Heart left ventricle (tissue), 13 donors: ENCODE measurements around the gene DTX2.
"Not testable (repeated sequence)": the region's sequence is repeated elsewhere in the genome, so short reads cannot be mapped to it uniquely, and the experiment has no call there.

Experiments
- CTCF ChIP-seq, 12 donors: fragments of 200-600 bp; sonication (generic) in 4 of 12; IDR thresholded peaks; one replicate each; pipeline versions ENCODE4 v1.5.0 to v1.8.0; 2018 to 2022; ENCODE audit warnings: antibody characterized with exemption in 12 of 12, mild to moderate bottlenecking in 5 of 12
- POLR2A ChIP-seq, 2 donors: fragments of 450-650 bp; IDR thresholded peaks; one replicate each; pipeline ENCODE4 v1.6.1; 2017; ENCODE audit warnings: antibody characterized with exemption in 2 of 2, mild to moderate bottlenecking in 2 of 2, moderate library complexity in 2 of 2
- donor health status: ischemic (EF 13 %, LVEDD 7.1; RV severe dilation, severe dysfunction).
- donor health status: DM: no; HTN: yes; CAD: no.
- donor health status: DM: no; HTN: no; CAD: no.
- donor health status: ischemic (EF 25% LVEDD 6.9; RV normal size, moderate dysfunction).
- donor health status: ischemic (EF 25% LVEDD 5.7; RV mildly dilated, moderate dysfunction).
- donor health status: ischemic (EF 35%, LVEDD 5.7; RV mildly dilated, moderate dysfunction).
- donor health status: nonischemic (EF 11% LVEDD 7.7; RV severe dilation, severe dysfunction).
- donor health status: DM: yes; HTN: yes; CAD: no.
- donor health status: PGD.
- donor health status: ischemic (EF 29% LVEDD 5.4; RV normal size, mild dysfunction).
- donor health status: nonischemic (EF 23%, LVEDD 6.1; RV moderate dilation, normal function).

- TF ChIP-seq POLR2A, CTCF (IDR thresholded peaks at IDR 0.05): not testable (repeated sequence)
Measured at GRCh38 chr7:76476742-76477474, 15.4 kb downstream of the DTX2 start.
